HG03108 (cell line): ENCODE measurements around the gene DDX3X.
"Not testable (repeated sequence)": the region's sequence is repeated elsewhere in the genome, so short reads cannot be mapped to it uniquely, and the experiment has no call there.

Experiments
- ATAC-seq: cut with Tn5 transposase; IDR thresholded peaks from one replicate; pipeline ENCODE4 v1.9.1; 2021; ENCODE audit warnings: moderate library complexity; ENCODE audit not compliant: unreplicated experiment

Gene DDX3X

DNA sequence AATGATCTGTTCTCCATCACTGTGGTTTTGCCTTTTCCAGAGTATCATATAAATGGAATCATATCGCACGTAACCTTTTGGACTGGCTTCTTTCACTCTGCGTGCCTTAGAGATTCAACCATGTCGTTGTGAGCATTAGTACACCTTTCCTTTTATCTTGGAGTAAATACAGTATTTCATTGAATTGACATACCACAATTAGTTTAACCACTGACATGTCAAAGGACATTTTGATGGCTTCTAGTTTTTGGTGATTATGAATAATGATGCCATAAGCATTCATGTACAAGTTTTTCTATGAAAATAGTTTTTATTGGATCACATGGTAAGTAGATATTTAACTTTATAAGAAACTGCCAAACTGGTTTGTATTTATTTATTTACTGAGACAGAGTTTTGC is 35.2 kb downstream of the DDX3X start:
- ATAC-seq, result no peak

DNA sequence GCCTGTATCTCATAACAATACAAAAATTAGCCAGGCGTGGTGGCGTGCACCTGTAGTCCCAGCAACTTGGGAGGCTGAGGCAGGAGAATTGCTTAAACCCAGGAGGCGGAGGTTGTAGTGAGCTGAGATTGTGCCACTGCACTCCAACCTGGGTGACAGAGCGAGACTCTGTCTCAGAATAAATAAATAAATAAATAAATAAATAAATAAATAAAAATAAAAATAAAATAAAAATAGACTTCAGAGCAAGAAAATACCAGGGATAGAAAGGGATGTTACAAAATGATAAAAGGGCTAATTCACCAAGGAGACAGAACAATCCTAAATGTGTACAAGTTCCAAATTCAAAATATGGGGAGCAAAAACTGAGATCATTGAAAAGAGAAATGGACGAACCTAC is 37.6 kb downstream of the DDX3X start:
- not testable (repeated sequence) for ATAC-seq

DNA sequence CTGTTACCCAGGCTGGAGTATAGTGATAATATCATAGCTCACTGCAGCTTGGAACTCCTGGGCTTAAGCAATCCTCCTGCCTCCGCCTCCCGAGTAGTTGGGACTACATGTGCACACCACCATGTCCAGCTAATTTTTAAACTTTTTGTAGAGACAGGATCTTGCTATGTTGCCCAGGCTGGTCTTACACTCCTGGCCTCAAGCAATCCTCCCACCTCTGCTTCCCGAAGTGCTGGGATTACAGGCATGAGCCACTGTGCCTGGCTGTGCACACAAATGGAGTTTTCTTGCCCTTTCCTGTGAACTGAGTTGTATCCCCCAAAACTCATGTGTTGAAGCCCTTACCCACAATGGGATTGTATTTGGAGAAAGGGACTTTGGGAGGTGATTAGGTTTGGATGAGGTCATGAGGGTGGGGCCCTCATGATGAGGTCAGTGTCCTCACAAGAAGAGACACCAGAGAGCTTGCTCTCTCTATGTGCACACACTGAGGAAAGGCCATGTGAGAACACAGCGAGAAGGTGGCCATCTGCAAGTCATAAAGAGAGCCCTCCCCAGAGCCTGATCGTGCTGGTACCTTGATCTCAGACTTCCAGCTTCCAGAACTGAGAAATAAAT is 40.1 kb downstream of the DDX3X start:
- ATAC-seq, result no peak

DNA sequence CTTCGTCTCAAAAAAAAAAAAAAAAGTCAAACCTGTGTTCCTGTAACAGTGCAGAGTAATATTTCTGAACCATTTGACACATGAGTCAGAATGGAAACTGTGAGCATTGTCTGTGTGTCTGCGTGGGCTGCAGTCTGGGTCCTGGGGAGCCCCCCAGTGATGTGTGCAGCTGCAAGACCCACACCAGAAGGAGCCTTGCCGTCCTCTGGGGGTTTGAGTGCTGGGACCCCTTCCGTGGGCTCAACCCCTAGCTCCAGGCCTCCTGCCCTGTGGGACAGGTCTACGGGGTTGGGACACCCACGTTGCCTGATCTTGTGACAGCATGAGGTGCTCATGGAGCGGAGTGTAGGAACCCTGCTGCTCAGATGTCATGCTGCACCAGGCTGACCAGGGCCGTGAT is 43.7 kb downstream of the DDX3X start:
- no peak for ATAC-seq

DNA sequence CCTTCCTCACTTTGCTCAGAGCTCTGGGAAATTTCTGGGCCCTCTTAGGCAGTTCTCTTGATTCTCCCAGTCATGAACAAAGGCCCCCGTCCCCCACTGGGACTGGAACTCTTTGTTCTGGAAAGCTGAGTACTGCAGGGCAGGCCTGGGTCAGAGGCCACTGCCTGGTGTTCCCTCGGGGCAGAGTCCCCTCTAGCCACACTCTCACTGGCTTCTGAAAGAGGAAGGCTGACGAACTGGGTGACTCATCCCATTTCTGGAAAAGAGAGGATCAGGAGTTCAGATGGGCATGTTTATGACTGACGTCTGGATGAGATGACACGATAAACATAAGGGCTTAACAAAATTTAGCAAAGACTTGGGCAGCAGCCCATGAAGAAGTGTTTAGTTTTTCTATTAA is 47.7 kb downstream of the DDX3X start:
- ATAC-seq, result no peak

DNA sequence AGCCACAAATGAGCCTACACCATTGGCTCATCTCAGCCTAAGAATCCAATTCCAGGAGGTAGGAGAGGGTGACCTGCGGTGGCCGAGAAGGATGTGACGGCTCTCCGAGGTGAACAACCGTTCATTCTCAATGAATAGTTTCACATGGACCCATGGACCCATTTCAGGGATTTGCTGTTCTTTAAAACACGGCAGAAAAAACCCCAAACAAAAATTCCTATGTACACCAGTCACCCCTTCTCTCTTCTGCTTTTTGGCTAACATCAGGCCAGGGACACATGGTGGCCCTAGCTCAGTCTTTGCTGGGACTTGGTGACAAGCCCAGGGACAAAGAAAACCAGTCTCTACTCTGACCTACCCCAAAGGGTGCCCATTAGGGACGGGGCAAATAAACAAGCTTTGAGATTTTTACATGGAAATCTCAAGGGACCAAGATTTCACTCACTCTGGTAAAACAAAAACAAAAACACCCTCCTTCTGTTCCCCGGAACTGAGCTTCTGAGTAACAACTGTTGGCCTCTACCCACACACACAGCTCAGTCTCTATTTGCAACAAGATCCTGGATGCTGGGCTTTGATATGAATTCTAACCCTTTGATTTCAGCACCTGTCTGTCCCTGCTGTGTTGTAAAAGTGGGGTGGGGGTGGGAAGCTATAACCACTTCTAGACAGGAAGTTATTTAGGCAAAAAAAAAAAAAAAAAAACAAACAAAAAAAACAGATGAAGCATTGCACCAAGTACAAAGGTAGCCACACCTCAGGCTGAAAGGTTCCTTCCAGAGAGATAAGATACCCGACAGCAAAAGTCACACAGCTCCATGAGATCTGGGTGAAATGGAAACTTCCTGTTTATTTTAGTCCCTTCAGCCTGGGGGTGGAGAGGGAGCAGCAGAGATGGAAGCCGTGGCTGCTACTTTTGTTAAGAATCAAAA is 49.0 kb downstream of the DDX3X start:
- ATAC-seq, result no peak

DNA sequence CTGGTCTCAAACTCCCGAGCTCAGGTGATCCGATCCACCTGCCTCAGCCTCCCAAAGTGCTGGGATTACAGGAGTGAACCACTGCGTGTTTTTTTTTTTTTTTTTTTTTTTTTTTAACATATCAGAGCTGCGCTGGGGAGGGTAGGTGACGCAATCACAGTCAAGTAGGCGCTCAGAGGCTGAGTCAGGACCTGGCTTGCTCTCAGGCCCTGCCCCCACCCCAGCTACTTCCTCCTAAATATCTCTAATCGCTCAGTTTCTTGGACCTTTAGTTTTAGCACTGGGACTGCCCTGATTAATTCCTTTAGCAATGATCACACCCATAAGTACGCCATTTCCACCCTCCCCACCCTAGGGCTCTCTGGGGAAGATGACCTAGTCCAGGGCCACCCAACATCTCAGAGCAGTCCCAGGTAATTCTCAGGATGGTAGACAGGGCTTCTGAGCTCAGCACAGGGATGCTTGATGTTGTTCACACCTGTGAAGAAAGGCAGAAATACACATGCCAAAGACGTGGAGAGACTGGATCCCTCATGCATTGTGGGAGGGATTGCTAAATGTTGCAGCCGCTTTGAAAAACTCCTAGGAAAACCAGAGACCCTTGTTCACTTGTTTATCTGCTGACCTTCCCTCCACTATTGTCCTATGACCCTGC is 50.2 kb downstream of the DDX3X start:
- no peak for ATAC-seq

DNA sequence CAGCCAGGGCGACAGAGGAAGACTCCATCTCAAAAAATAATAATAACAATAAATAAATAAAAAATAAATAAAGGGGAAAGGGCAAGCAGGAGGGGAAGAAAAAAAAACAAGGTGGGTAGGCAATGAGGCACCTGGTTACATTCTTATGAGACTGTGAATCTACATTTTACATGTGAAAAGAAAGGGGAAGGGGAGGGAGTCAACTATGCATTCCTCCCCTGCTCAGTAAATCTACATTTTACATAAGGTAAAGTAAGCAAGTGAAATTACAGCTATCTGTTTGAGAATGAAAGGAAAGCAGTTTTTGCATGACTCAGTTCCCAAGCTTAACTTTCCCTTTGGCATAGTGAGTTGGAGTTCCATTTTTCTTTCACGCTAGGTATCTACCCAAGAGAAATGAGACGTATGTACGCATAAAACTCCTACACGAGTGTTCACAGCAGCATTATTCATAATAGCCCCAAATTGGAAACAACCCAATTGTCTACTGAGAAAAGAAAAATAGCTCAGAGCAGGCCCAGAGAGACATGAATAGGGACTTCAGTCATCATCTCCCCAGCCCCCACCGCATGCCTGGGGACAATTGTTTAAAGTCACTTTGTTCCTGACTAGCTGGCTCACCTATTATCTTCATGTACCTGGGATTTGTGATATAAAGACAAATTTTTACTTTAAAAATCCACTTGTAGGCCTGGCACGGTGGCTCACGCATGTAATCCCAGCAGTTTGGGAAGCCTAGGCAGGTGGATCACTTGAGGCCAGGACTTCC is 52.4 kb downstream of the DDX3X start:
- ATAC-seq, result no peak

DNA sequence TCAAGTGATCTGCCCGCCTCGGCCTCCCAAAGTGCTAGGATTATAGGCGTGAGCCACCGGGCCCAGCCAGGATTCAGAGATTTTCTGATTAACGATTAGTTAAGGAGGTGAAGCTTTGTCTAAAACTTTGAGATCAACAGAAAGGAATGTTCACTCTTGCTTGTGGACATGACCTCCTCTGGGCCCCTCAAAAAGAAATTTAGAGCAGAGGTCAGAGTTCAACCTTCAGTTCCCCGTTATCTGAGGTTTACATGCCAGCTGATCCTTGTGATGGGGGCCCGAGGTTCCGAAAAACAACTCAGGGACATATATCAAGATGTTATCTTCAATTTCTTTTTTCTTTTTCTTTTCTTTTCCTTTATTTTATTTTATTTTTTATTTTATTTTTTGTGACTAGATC is 54.6 kb downstream of the DDX3X start:
- ATAC-seq, result no peak

DNA sequence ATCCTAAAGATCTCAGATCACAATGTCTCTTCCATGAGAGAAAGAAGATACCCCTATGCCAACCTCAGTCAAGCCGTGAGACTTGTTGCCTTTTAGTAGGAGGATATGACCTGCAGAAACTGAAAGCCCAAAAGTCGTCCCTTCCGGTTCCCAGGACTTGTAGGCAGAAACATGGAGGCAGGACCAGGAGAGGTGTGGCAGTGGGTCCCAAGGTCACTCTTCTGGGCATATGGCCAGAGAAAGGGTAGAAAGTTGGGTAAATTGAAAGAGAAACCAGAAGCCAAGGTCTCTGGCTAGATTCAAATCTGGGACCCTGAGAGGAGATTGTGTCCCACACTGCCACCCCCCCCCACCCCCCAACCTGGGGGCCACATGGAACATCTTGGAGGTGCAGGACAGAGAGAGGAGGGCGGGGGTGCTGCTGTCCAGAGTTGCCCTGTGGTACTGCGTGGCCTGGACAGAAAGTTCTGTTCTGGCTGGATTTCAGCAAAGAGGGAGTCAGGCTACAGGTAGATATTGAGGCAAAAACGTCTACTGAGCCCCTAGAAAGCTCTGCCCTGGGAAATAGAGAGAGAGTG is 55.4 kb downstream of the DDX3X start:
- no peak for ATAC-seq

DNA sequence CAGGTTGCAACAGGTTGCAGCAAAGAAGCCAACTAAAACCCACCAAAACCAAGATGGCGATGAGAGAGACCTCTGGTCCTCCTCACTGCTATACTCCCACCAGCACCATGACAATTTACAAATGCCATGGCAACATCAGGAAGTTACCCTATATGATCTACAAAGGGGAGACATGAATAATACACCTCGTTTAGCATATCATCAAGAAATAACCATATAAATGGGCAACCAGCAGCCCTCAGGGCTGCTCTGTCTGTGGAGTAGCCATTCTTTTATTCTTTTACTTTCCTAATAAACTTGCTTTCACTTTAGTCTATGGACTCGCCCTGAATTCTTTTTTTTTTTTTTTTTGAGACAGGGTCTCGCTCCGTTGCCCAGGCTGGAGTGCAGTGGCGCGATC is 56.6 kb downstream of the DDX3X start:
- not testable (repeated sequence) for ATAC-seq

DNA sequence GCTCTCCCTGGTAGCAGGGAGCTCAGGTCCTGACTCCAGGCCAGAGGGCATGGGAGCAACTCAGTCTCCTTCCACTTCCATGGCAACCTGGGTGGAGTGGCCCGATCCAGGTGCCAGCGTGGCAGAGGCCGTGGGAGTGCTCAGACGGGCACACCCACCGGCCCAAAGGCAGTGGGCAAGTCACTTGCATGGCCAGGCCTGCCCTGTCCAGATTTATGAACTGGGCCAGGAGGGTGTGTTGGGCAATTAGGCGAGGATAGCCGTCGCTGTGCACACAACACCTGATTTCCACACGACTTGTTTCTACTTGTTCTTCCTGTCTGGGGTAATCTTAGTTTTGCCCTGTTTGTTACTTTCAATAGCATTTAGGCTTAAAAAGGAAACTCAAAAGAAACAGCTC is 57.6 kb downstream of the DDX3X start:
- no peak for ATAC-seq

DNA sequence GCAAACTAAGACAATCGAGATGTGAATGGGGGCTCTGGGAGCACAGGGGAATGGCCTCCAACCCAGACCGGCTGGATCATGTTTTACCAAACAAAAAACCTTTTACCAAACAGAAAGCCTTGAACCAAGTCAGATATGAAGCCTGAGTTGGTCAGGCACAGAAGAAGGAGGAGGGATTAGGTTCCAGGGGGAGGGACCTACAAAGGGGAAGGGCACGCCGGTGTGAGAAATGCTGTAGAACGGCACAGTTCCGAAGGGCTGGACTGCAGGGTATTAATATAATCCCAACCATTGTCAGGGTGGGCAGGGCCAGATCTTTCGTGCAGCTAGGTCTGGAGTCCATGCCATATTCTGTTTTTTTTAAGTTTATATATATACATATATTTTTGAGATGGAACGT is 60.3 kb downstream of the DDX3X start:
- no peak for ATAC-seq

DNA sequence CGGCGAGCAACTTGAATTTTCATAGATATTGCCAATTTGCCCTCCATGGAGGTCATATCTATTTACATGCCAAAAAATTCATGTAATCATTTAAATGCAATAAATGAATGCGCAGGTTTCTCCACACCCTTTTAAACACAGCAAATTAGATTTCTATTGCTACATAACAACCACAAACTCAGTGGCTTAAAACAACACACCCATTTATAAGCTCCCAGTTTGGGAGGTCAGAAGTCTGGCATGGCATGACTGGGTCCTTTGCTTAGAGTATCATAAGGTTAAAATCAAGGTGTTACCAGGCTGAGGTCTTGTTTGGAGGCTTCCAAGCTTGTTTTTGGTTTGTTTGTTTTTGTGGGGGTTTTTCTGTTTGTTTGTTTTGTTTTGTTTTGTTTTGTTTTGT is 63.3 kb downstream of the DDX3X start:
- ATAC-seq, result no peak

DNA sequence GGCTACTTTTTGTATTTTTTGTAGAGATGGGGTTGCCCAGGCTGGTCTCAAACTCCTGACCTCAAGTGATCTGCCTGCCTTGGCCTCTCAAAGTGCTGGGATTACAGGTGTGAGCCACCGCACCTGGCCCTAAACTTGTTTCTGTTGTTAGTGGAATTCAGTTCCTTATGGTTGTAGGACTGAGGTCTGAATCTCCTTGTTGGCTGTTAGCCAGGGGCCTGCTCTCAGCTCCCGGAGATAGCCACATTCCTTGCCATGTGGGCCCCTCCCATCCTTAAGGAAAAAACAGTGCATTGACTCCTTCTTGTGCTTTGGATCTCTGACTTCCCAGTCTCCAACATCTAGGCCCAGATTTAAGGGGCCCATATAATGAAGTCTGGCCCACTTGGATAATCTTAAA is 63.8 kb downstream of the DDX3X start:
- ATAC-seq, result no peak

DNA sequence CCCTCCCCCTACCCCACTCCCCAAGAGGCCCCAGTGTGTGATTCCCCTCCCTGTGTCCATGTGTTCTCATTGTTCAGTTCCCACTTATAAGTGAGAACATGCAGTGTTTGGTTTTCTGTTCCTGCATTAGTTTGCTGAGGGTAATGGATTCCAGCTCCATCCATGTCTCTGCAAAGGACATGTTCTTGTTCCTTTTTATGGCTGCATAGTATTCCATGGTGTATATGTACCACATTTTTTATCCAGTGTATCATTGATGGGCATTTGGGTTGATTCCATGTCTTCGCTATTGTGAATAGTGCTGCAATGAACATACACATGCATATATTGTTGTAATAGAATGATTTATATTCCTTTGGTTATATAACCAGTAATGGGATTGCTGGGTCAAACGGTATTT is 68.6 kb downstream of the DDX3X start:
- not testable (repeated sequence) for ATAC-seq

DNA sequence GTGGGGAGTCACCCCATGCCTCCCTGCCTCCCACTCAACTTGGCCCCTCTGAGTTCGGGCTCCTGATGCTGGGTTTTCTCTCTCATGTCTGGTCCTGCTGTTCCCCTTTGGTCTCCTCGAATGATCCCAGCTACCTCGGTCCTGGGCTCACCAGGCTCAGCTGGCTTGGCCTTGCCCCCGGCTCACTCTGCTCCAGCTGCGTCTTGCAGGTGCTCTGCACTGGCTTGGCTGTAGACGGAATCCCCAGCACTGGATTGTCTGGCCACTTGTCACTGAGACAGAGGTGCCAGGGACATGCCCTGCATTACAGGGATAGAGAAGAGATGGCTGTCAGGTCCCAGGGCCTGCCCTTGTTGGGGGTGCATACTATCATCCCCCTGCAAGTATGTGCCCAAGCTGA is 71.6 kb downstream of the DDX3X start:
- no peak for ATAC-seq

DNA sequence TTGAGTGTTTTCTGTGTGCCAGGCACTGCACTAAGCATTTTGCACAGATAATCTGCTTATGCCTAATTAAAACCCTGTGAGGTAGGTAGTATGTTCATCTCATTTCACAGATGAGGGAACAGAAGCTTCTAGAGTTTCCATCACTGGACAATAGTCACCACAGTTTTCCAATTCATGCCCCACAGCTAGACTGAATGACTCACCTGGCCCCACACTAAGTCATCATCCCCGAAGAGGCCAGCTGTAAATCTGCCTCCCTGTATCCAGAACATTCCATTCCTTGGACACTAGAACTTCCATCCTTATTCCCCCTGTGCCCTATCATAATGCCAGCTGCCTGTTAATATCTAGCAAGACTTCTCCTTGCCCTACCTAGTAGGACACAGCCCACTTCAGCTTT is 72.2 kb downstream of the DDX3X start:
- no peak for ATAC-seq

DNA sequence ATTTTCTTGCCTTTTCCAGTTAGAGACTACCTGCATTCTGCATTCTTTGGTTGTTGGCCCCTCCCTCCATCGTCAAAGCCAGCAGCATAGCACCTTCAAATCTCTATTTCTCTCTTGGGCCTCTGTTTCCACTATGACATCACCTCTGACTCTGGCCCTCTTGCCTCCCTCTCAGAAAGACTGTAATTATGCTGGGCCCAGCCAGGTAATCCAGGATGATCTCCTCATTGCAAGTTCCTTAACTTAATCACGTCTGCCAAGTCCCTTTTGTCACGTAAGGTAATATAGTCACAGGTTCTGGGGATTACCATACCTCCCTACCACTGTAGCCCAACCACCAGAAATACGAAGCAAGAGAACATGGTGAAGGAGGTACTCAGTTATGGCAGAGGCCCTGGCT is 73.9 kb downstream of the DDX3X start:
- no peak for ATAC-seq

DNA sequence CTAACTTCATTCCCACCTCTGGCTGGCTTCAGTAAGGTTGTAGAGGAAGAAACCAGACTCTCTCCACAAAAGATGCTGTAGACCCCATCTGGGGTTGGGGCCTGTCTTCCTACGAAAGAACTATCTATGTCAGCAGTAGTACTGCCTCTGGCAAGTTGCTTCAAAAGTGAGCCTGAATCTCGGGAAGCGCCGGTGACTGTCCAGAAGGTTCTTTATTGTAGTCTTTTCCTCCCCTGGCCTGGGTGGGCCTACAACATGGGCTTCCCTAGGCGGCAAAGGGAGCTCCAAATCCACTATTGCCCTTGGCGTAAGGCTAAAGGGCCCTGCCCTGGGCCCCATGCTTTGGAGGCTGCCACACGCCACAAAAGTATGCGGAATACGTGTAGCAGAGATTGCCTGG is 74.6 kb downstream of the DDX3X start:
- no peak for ATAC-seq

DNA sequence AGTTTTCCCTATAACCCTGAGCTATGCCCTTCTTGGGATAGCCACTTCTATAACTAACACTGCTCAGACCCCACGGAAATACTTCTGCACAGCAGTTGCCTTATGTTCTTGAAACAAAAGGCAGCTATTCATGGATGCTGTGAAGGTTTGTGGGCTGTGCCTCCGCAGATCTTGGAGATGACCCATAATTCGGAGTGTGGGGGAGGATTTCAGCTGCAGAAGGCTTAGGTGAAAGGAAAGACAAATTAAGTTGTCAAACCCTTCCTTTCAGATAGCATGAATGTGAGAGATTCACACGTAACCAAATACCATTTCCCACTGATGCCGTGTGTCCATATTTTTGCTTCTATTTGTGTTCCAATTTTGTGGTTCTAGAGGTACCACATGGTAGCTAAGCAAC is 75.0 kb downstream of the DDX3X start:
- ATAC-seq, result no peak
